Measurements from ENCODE around the gene UBFD1. TPM values are rescaled to one million over a fixed set of nuclear protein-coding genes. Genes with fewer than 3 reads are reported as not detected.

The UBFD1 gene
- total RNA-seq, 2 experiments from 2014 or later = 51.8 to 54.1 TPM

- POLR2A ChIA-PET = no interaction called here
- no peak overlapping the region for H3K27ac Mint-ChIP-seq
- CTCF ChIA-PET = no interaction called here
- H3K36me3 Mint-ChIP-seq (ENCODE audit: low read depth) = peaks cover 57% of the 10 kb centered on the region
- no peak for DNase-seq
- intact Hi-C loops (cut with micrococcal nuclease) = no loop called here
- no peaks in the 10 kb centered on the region for H3K27me3 Mint-ChIP-seq
- no peak for TF ChIP-seq CTCF (IDR thresholded peaks at IDR 0.05)
- H3K9me3 Mint-ChIP-seq = no peaks in the 10 kb centered on the region
- H3K4me1 Mint-ChIP-seq (ENCODE audit: low read depth) = peaks cover 16% of the 10 kb centered on the region
- H3K4me3 Mint-ChIP-seq = no peak overlapping the region
- ATAC-seq = no peak
Observed at GRCh38 chr16:23564575-23565363, 7.2 kb downstream of the UBFD1 start.

- no peak for DNase-seq
- no peak for TF ChIP-seq CTCF (IDR thresholded peaks at IDR 0.05)
- CTCF ChIA-PET = no interaction called here
- no peak for ATAC-seq
- no peaks in the 10 kb centered on the region for H3K27me3 Mint-ChIP-seq
- peaks cover 55% of the 10 kb centered on the region for H3K36me3 Mint-ChIP-seq (ENCODE audit: low read depth)
- H3K4me3 Mint-ChIP-seq = no peak overlapping the region
- intact Hi-C loops (cut with micrococcal nuclease) = no loop called here
- POLR2A ChIA-PET = interaction anchor here (0.6 kb wide), 1 partner anchor 9 kb away, joined by 3 read pairs; the partner anchor contains the start of gene EARS2
- no peaks in the 10 kb centered on the region for H3K9me3 Mint-ChIP-seq
- H3K27ac Mint-ChIP-seq = no peak overlapping the region
- H3K4me1 Mint-ChIP-seq (ENCODE audit: low read depth) = no peaks in the 10 kb centered on the region
Observed at GRCh38 chr16:23566724-23567123, 9.2 kb downstream of the UBFD1 start.

GRCh38 chr16:23567602-23568001 is 10.1 kb downstream of the UBFD1 start:
- POLR2A ChIA-PET = no interaction called here
- no peaks in the 10 kb centered on the region for H3K9me3 Mint-ChIP-seq
- TF ChIP-seq CTCF (IDR thresholded peaks at IDR 0.05) = no peak
- no peak overlapping the region for H3K4me3 Mint-ChIP-seq
- H3K27ac Mint-ChIP-seq = no peak overlapping the region
- H3K4me1 Mint-ChIP-seq (ENCODE audit: low read depth) = no peaks in the 10 kb centered on the region
- DNase-seq = no peak
- ATAC-seq = no peak
- intact Hi-C loops (cut with micrococcal nuclease) = no loop called here
- H3K27me3 Mint-ChIP-seq = no peaks in the 10 kb centered on the region
- peaks cover 46% of the 10 kb centered on the region for H3K36me3 Mint-ChIP-seq (ENCODE audit: low read depth)
- CTCF ChIA-PET = no interaction called here

GRCh38 chr16:23570992-23571632 is 13.6 kb downstream of the UBFD1 start:
- Mint-ChIP-seq H3K4me3 (no peak overlapping the region), H3K9me3 (no peaks in the 10 kb centered on the region), H3K36me3 (ENCODE audit: low read depth) (peaks cover 28% of the 10 kb centered on the region), H3K4me1 (ENCODE audit: low read depth) (no peaks in the 10 kb centered on the region), H3K27me3 (no peaks in the 10 kb centered on the region), H3K27ac (no peak overlapping the region)
- DNase-seq = no peak
- no peak for ATAC-seq
- intact Hi-C loops (cut with micrococcal nuclease) = no loop called here
- no peak for TF ChIP-seq CTCF (IDR thresholded peaks at IDR 0.05)
- CTCF ChIA-PET = interaction anchor here (1.2 to 1.6 kb wide), 2 partner anchors 10 to 11 kb away, joined by 3 to 4 read pairs; no protein-coding TSS in a partner anchor
- POLR2A ChIA-PET = interaction anchor here (1.2 to 4.1 kb wide), 2 partner anchors 11 to 33 kb away, joined by 4 to 12 read pairs; no protein-coding TSS in a partner anchor

GRCh38 chr16:23571895-23572294 is 14.4 kb downstream of the UBFD1 start:
- Mint-ChIP-seq H3K27me3 (no peaks in the 10 kb centered on the region), H3K9me3 (no peaks in the 10 kb centered on the region), H3K27ac (no peak overlapping the region), H3K36me3 (ENCODE audit: low read depth) (peaks cover 24% of the 10 kb centered on the region), H3K4me1 (ENCODE audit: low read depth) (no peaks in the 10 kb centered on the region), H3K4me3 (no peak overlapping the region)
- intact Hi-C loops (cut with micrococcal nuclease) = no loop called here
- DNase-seq = no peak
- ChIA-PET POLR2A (interaction anchor here (4.1 kb wide), 1 partner anchor 12 kb away, joined by 12 read pairs; no protein-coding TSS in a partner anchor), CTCF (interaction anchor here (1.2 to 1.6 kb wide), 2 partner anchors 10 to 12 kb away, joined by 3 to 4 read pairs; no protein-coding TSS in a partner anchor)
- no peak for ATAC-seq
- no peak for TF ChIP-seq CTCF (IDR thresholded peaks at IDR 0.05)

All from activated CD8-positive, alpha-beta T cell treated with anti-CD3 and anti-CD28 coated beads for 36 hours (primary cell).